Fibroblast of lung (primary cell): Measurements from ENCODE around the gene DCAF11.

Experiments
- CTCF ChIP-seq, 2 donors: IDR thresholded peaks in 1 of 2; conservative IDR thresholded peaks in 1 of 2; 1 replicate in 1 of 2; 2 replicates in 1 of 2; pipeline ENCODE4 v1.5.1; 2011 to 2012; ENCODE audit warnings: low read length in 2 of 2, control low read depth in 1 of 2, inconsistent platforms in 1 of 2, low read depth in 1 of 2, mild to moderate bottlenecking in 1 of 2
- EZH2 ChIP-seq: IDR thresholded peaks from 2 replicates; pipeline ENCODE4 v1.5.1; 2012; ENCODE audit warnings: low read length, control low read depth, mild to moderate bottlenecking; ENCODE audit errors: missing control alignments

- TF ChIP-seq CTCF (conservative IDR thresholded peaks at IDR 0.05 in 1 of 2, IDR thresholded peaks at IDR 0.05 in 1 of 2; ENCODE audit: low read depth in 1 of 2, low read length in 2 of 2): no peak
- no peak for TF ChIP-seq EZH2
These were observed 32.6 kb downstream of the DCAF11 start, which contains the start of gene RNF31 for GRCh38 chr14:24146978-24147760.
